GM18517 (cell line): ENCODE results near the gene ADRB1.

Experiments
- ATAC-seq: cut with Tn5 transposase; IDR thresholded peaks from one replicate; pipeline ENCODE4 v1.9.1; 2021; ENCODE audit warnings: mild to moderate bottlenecking, moderate library complexity; ENCODE audit not compliant: unreplicated experiment

ADRB1 gene

GRCh38 chr10:114026189-114027040 lies 17.3 kb upstream of the ADRB1 start:
- ATAC-seq: no peak

GRCh38 chr10:114027041-114027394 lies 16.6 kb upstream of the ADRB1 start:
- no peak for ATAC-seq

- ATAC-seq: no peak
These were observed 15.7 kb upstream of the ADRB1 start for GRCh38 chr10:114027951-114028350.

- no peak for ATAC-seq
These were observed 15.2 kb upstream of the ADRB1 start for GRCh38 chr10:114028425-114028824.

GRCh38 chr10:114029655-114030054 lies 14.0 kb upstream of the ADRB1 start:
- no peak for ATAC-seq

GRCh38 chr10:114030140-114030539 lies 13.5 kb upstream of the ADRB1 start:
- no peak for ATAC-seq

GRCh38 chr10:114031073-114031972 lies 12.3 kb upstream of the ADRB1 start:
- ATAC-seq: no peak

- ATAC-seq: no peak
These were observed 10.1 kb upstream of the ADRB1 start for GRCh38 chr10:114033566-114033965.

GRCh38 chr10:114034923-114035645 lies 8.6 kb upstream of the ADRB1 start:
- ATAC-seq: no peak

- ATAC-seq: no peak
These were observed 7.9 kb upstream of the ADRB1 start for GRCh38 chr10:114035791-114036190.

- no peak for ATAC-seq
These were observed 4.8 kb upstream of the ADRB1 start for GRCh38 chr10:114038819-114039218.

- no peak for ATAC-seq
These were observed 2.5 kb upstream of the ADRB1 start for GRCh38 chr10:114041166-114041565.

GRCh38 chr10:114042895-114043531 lies 653 bp upstream of the ADRB1 start:
- ATAC-seq: no peak

GRCh38 chr10:114044247-114045135 lies 825 bp downstream of the ADRB1 start:
- no peak for ATAC-seq

GRCh38 chr10:114045136-114046086 lies 1.7 kb downstream of the ADRB1 start:
- no peak for ATAC-seq

- ATAC-seq: no peak
These were observed 2.4 kb downstream of the ADRB1 start for GRCh38 chr10:114046087-114046458.

GRCh38 chr10:114048472-114048871 lies 4.8 kb downstream of the ADRB1 start:
- no peak for ATAC-seq

- no peak for ATAC-seq
These were observed 8.0 kb downstream of the ADRB1 start for GRCh38 chr10:114051714-114052113.

- no peak for ATAC-seq
These were observed 8.6 kb downstream of the ADRB1 start for GRCh38 chr10:114052255-114052654.
